Loucy (cell line): ENCODE measurements around the gene ATP11C.

Experiments used
- H2AFZ ChIP-seq: fragments of 200-600 bp; sonication (generic); 2 replicates; pipeline ENCODE4 v1.6.0; 2016; ENCODE audit warnings: antibody characterized with exemption, mild to moderate bottlenecking, low read length, moderate library complexity
- H3F3A ChIP-seq: fragments of 200-600 bp; 2 replicates; pipeline ENCODE4 v1.6.0; 2016; ENCODE audit warnings: antibody characterized with exemption, low read depth, mild to moderate bottlenecking
- H3K27me3 ChIP-seq: fragments of 200-600 bp; sonication (generic); 2 replicates; pipeline ENCODE4 v1.6.1; 2014; ENCODE audit warnings: low read length, mild to moderate bottlenecking; ENCODE audit not compliant: insufficient read depth, poor library complexity, severe bottlenecking
- H3K36me3 ChIP-seq: fragments of 200-600 bp; sonication (generic); 2 replicates; pipeline ENCODE4 v1.6.1; 2016; ENCODE audit warnings: low read length; ENCODE audit not compliant: insufficient read depth
- H3K4me1 ChIP-seq: fragments of 200-600 bp; sonication (generic); 2 replicates; pipeline ENCODE4 v1.5.1; 2014; ENCODE audit warnings: low read length, mild to moderate bottlenecking; ENCODE audit not compliant: insufficient read depth, poor library complexity, severe bottlenecking
- H3K4me2 ChIP-seq: fragments of 200-600 bp; sonication (generic); 2 replicates; pipeline ENCODE4 v1.6.0; 2014; ENCODE audit warnings: antibody characterized with exemption, low read length, low read depth, mild to moderate bottlenecking; ENCODE audit not compliant: poor library complexity, severe bottlenecking
- H3K4me3 ChIP-seq: fragments of 200-600 bp; sonication (generic); 2 replicates; pipeline ENCODE4 v1.5.1; 2014; ENCODE audit warnings: low read length, mild to moderate bottlenecking, mixed read lengths; ENCODE audit not compliant: poor library complexity, severe bottlenecking
- H3K79me2 ChIP-seq: fragments of 200-600 bp; sonication (generic); 2 replicates; pipeline ENCODE4 v1.6.1; 2014; ENCODE audit warnings: low read length; ENCODE audit not compliant: insufficient read depth
- H3K9ac ChIP-seq: fragments of 200-600 bp; sonication (generic); 2 replicates; pipeline ENCODE4 v1.6.0; 2014; ENCODE audit warnings: mild to moderate bottlenecking, low read depth, low read length, moderate library complexity; ENCODE audit not compliant: poor library complexity, severe bottlenecking
- H3K9me2 ChIP-seq: fragments of 200-600 bp; sonication (generic); replicated peaks from 2 replicates; pipeline ENCODE4 v1.6.1; 2016; ENCODE audit warnings: low read depth, low read length, mixed read lengths
- H3K9me3 ChIP-seq: fragments of 200-600 bp; sonication (generic); 2 replicates; pipeline ENCODE4 v1.6.1; 2014; ENCODE audit warnings: mild to moderate bottlenecking, antibody characterized with exemption, low read length, low read depth; ENCODE audit not compliant: insufficient read depth
- H4K20me1 ChIP-seq: fragments of 200-600 bp; sonication (generic); 2 replicates; pipeline ENCODE4 v1.6.0; 2014; ENCODE audit warnings: antibody characterized with exemption, low read length, mild to moderate bottlenecking; ENCODE audit not compliant: insufficient read depth, poor library complexity, severe bottlenecking
- CTCF ChIP-seq: fragments of 200-600 bp; sonication (generic); conservative IDR thresholded peaks from 2 replicates; pipeline ENCODE4 v1.5.1; 2014; ENCODE audit warnings: mild to moderate bottlenecking, antibody characterized with exemption, low read length
- EZH2phosphoT487 ChIP-seq: fragments of 200-600 bp; IDR thresholded peaks from 2 replicates; pipeline ENCODE4 v1.6.1; 2018; ENCODE audit warnings: antibody characterized with exemption, mild to moderate bottlenecking, moderate library complexity, borderline replicate concordance

ATP11C gene

GRCh38 chrX:139758809-139759208 is 174.0 kb downstream of the ATP11C start:
- Histone ChIP-seq H3K27me3 (no peaks in the 10 kb centered on the region), H3K4me1 (no peaks in the 10 kb centered on the region), H4K20me1 (no peaks in the 10 kb centered on the region), H3F3A (no peaks in the 10 kb centered on the region), H3K4me3 (no peak overlapping the region), H3K36me3 (no peaks in the 10 kb centered on the region), H3K4me2 (no peak overlapping the region), H3K9me2 (no peaks in the 10 kb centered on the region), H3K9ac (no peak overlapping the region), H3K79me2 (no peaks in the 10 kb centered on the region), H3K9me3 (no peaks in the 10 kb centered on the region), H2AFZ (no peak overlapping the region)
- TF ChIP-seq CTCF = no peak
- no peak for TF ChIP-seq EZH2phosphoT487

GRCh38 chrX:139758250-139758649 is 174.6 kb downstream of the ATP11C start:
- H4K20me1 ChIP-seq = no peaks in the 10 kb centered on the region
- no peaks in the 10 kb centered on the region for H3K9me2 ChIP-seq
- no peaks in the 10 kb centered on the region for H3K79me2 ChIP-seq
- no peak overlapping the region for H3K4me3 ChIP-seq
- H3F3A ChIP-seq = no peaks in the 10 kb centered on the region
- H3K4me2 ChIP-seq = no peak overlapping the region
- H3K9me3 ChIP-seq = no peaks in the 10 kb centered on the region
- H3K36me3 ChIP-seq = no peaks in the 10 kb centered on the region
- no peaks in the 10 kb centered on the region for H3K27me3 ChIP-seq
- H3K4me1 ChIP-seq = no peaks in the 10 kb centered on the region
- H2AFZ ChIP-seq = no peak overlapping the region
- TF ChIP-seq EZH2phosphoT487 (no peak), CTCF (no peak)
- H3K9ac ChIP-seq = no peak overlapping the region

GRCh38 chrX:139751053-139751452 is 181.8 kb downstream of the ATP11C start:
- peaks cover 12% of the 10 kb centered on the region; the same call in 1 of the 2 replicates for H3K36me3 ChIP-seq
- TF ChIP-seq CTCF = no peak
- no peak for TF ChIP-seq EZH2phosphoT487
- H2AFZ ChIP-seq = no peak overlapping the region
- H3K79me2 ChIP-seq = no peaks in the 10 kb centered on the region
- no peak overlapping the region for H3K4me3 ChIP-seq
- no peak overlapping the region for H3K4me2 ChIP-seq
- H3K9ac ChIP-seq = no peak overlapping the region
- no peaks in the 10 kb centered on the region for H3K27me3 ChIP-seq
- no peaks in the 10 kb centered on the region for H3K9me2 ChIP-seq
- H4K20me1 ChIP-seq = no peaks in the 10 kb centered on the region
- no peaks in the 10 kb centered on the region for H3K4me1 ChIP-seq
- no peaks in the 10 kb centered on the region for H3F3A ChIP-seq
- H3K9me3 ChIP-seq = no peaks in the 10 kb centered on the region
